GM19455 (cell line): ENCODE measurements around the gene CAMSAP1.

Experiments
- ATAC-seq: cut with Tn5 transposase; IDR thresholded peaks from one replicate; pipeline ENCODE4 v1.9.1; 2021; ENCODE audit not compliant: unreplicated experiment

The CAMSAP1 gene

GRCh38 chr9:135761150-135761844 is 146.0 kb downstream of the CAMSAP1 start:
- ATAC-seq = no peak

- no peak for ATAC-seq
Observed at GRCh38 chr9:135760465-135760864, 146.9 kb downstream of the CAMSAP1 start.

- ATAC-seq = no peak
Observed at GRCh38 chr9:135759676-135760300, 147.6 kb downstream of the CAMSAP1 start.

- ATAC-seq = no peak
Observed at GRCh38 chr9:135758870-135759269, 148.5 kb downstream of the CAMSAP1 start.
